HG02870 (cell line): ENCODE results near the gene SOX18.

Experiments
- ATAC-seq: cut with Tn5 transposase; IDR thresholded peaks from one replicate; pipeline ENCODE4 v1.9.1; 2021; ENCODE audit warnings: mild to moderate bottlenecking, moderate library complexity; ENCODE audit not compliant: unreplicated experiment

SOX18 gene

GRCh38 chr20:64069209-64069613, 19.8 kb upstream of the SOX18 start:
- ATAC-seq, result no peak

GRCh38 chr20:64068386-64069208, 19.2 kb upstream of the SOX18 start:
- ATAC-seq, result no peak

- no peak for ATAC-seq
Measured at GRCh38 chr20:64067733-64068307, 18.4 kb upstream of the SOX18 start.

GRCh38 chr20:64067005-64067632, 17.7 kb upstream of the SOX18 start:
- ATAC-seq, result no peak

- ATAC-seq, result no peak
Measured at GRCh38 chr20:64065974-64066343, 16.5 kb upstream of the SOX18 start.

- no peak for ATAC-seq
Measured at GRCh38 chr20:64065062-64065973, 15.9 kb upstream of the SOX18 start.

GRCh38 chr20:64064145-64064698, 14.8 kb upstream of the SOX18 start:
- ATAC-seq, result no peak

GRCh38 chr20:64063389-64064144, 14.1 kb upstream of the SOX18 start:
- ATAC-seq, result no peak

GRCh38 chr20:64062596-64063388, 13.4 kb upstream of the SOX18 start, which contains the start of gene TCEA2:
Gene TCEA2, plus strand, starts transcription at chr20:64063198. Its CDS starts 115 bp downstream, at chr20:64063313.
- peak; percentile 78 for ATAC-seq

- ATAC-seq, result no peak
Measured at GRCh38 chr20:64062276-64062595, 12.8 kb upstream of the SOX18 start.

- no peak for ATAC-seq
Measured at GRCh38 chr20:64058536-64058935, 9.1 kb upstream of the SOX18 start.

- no peak for ATAC-seq
Measured at GRCh38 chr20:64057628-64058498, 8.4 kb upstream of the SOX18 start.

- ATAC-seq, result no peak
Measured at GRCh38 chr20:64056889-64057627, 7.6 kb upstream of the SOX18 start.

GRCh38 chr20:64056639-64056888, 7.1 kb upstream of the SOX18 start:
- ATAC-seq, result no peak

GRCh38 chr20:64055893-64056638, 6.6 kb upstream of the SOX18 start:
- no peak for ATAC-seq

GRCh38 chr20:64055396-64055892, 6.0 kb upstream of the SOX18 start:
- no peak for ATAC-seq
